ENCODE data around the gene SNX18.

Gene SNX18

DNA sequence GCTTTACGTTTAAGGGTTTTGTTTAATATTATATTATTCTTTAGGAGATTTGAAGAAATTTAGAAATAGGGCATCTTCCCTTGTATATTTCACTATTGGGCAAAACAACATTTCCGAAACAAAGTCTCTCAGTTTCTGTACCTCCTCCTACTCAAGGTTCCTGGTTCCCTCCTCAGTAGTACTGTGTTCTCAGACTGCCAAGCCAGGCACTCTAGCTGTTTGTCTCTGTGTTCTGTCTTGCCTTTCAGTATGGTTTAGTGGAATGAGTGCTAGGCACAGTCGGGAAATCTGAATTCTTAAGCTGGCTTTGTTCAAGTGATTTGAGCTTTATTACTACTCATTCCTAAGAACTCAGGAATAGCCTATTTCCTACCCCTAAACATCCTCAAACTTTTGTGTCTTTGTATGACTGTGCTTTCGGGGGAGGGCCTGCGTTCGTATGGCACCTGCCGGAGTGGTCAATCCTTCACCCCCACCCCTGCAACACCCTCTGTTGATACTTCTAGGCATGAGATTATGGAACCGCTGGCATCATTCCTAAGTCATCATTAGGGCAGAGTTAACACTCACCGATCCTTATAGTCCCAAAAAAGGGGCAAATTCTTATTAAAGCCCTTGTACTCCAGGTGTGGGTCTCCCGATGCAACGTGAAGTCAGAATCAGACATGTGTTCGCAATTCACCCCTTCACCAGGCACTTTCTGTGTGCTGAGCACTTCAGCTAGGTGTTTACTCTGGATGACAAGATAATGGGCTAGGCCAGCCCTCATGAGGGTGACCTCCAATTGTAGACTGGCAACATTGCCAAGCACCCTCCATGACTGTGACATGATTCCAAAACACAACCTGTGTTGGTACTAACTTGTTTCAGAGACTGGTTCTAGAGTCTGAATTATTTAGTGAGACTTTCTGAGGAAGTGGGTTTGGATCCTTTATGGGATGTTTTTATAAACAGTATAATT is 24.5 kb downstream of the SNX18 start:
- DNase-seq (ENCODE audit: low spot score), result no peak

GRCh38 chr5:54544044-54544443 is 26.5 kb downstream of the SNX18 start:
- no peak for DNase-seq (ENCODE audit: low spot score)

DNA sequence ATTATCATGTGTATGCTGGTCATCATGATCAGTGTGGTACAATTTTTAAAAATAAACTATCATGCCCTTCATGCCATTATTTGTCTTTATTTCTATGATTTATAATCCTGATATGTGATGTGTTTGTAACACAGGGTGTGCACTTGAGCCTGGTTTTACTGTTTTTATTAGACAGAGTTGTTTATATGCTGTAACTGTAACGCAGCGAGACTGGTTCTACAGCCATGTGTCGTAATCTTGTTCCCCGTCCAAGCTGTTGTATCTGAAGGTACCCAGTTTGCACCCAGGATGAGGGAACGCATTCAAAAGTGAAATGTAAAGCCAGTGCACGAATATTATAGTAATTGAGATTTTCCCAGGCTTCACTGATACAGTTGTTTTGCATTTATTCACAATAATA is 28.2 kb downstream of the SNX18 start:
- no peak for DNase-seq (ENCODE audit: low spot score)

DNA sequence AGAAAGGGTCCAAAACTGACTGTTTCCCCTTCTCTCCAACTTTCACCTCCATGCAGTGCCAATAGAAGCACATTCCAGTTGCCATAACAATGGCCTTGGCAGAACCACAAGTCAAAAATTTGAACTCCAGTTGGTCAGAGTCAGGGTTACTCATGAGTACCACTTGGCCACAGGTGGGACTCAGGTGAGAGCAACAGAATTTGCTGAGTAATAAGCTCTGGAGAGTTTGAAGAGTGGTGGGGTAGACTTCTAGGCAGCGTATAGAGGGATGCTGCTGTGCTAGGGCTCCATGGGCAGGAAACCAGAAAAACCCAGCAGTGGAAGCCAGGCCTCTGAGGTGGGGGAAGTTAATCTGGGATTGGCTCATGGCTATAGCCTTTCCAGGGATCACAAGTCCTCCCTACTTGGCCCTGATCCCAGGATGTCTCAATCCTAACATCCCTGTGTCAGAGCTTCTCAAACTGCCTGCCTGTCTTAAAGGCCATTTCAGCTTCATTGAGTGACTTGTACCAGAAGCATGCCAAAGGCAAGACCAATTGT is 30.2 kb downstream of the SNX18 start:
- no peak for DNase-seq (ENCODE audit: low spot score)

DNA sequence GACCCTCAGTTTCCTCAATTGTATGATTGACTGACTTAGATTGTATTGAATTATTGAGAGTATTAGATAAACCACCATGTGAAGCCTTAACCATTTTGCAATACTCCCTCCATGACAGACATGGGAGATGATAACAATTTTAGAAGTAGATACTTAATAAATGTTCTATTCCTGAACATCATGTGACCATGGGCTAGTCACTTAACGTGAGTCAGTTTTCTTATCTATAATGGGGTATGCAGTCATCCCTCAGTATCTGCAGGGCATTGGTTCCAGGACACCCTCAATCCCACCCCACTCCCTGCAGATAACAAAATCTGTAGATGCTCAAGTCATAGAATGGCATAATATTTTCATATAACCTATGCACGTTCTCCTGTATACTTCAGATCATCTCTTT is 31.0 kb downstream of the SNX18 start:
- no peak for DNase-seq (ENCODE audit: low spot score)

DNA sequence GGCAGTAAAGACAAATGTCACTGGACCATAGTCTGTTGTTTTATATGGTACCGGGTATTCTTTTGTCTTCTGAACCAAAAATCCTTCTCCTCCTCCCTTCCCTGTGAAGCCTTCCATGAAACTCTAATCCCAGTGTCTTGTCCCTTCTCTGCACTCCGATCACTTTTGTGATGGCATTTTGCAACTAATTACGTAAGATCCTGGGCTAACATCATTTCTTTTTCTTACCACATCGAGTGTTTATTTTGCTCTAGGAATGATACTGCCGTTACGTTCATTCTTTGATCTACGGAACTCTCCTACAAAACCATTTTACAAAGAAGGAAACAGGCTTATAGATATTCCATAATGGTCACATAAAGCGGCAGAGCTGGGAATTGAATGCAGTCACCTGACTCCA is 33.7 kb downstream of the SNX18 start:
- DNase-seq (ENCODE audit: low spot score), result no peak

- no peak for DNase-seq (ENCODE audit: low spot score)
Measured at GRCh38 chr5:54551926-54552325, 34.4 kb downstream of the SNX18 start.

- no peak for DNase-seq (ENCODE audit: low spot score)
Measured at GRCh38 chr5:54552446-54552845, 34.9 kb downstream of the SNX18 start.

DNA sequence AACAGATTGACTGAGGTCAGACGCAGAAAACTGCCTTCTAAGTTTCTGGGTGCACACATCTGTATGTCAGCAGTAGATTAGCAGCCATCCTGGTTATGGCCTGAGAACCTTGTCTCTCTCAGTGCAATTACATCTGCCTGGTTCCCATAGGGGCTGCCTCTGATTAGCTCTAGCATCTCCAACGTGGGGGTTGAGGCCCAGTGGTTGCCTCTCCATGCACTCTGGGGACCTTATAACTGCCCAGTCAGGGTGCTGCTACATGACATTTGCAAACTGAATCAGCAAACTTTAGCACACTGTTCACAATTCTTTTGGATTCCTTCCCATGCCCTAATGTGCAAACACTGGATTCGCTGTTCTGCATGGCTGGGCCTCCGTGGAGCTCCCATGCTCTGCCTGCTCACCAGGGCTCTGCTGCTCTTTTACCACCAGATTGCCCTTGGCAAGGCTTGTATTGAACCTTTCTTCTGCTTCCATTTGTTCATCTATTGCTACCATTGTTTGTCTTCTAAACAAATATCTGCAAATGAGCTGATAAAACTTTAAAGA is 36.2 kb downstream of the SNX18 start:
- DNase-seq (ENCODE audit: low spot score), result no peak

DNA sequence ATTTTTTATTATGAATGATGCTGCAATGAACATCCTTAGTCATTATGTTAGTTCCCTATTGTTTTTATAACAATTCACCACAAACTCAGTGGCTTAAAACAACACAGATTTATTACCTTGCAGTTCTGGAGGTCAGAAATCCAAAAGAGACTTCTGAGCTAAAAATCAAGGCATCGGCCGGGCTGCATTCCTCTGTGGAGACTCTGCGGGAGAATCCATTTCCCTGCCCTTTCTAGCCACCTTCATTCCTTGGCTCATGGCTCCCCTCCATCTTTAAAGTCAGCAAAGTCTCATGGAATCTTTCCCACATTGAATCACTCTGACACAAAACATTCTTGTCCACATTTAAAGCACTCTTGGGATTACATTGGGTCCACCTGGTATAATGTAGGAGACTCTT is 38.6 kb downstream of the SNX18 start:
- no peak for DNase-seq (ENCODE audit: low spot score)

DNA sequence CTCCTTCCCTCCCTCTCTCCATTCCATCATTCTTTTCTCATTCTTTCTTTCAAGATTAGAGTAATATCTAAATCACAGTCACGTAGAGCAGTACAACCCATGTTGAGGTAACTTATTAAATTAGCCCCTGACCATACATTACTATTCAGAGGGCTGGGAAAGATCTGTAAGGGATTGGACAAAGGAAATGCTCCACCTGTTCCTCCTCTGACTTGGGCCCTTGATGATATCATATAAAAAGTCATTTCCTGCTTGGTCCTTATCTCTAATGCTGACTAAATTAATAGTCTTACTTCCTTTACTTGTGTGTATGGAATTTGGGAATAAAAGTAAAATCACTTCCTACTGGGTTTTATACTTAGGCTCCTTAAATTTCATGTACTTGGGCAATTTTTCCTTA is 40.8 kb downstream of the SNX18 start:
- no peak for DNase-seq (ENCODE audit: low spot score)

GRCh38 chr5:54561651-54562050 is 44.1 kb downstream of the SNX18 start:
- no peak for DNase-seq (ENCODE audit: low spot score)

DNA sequence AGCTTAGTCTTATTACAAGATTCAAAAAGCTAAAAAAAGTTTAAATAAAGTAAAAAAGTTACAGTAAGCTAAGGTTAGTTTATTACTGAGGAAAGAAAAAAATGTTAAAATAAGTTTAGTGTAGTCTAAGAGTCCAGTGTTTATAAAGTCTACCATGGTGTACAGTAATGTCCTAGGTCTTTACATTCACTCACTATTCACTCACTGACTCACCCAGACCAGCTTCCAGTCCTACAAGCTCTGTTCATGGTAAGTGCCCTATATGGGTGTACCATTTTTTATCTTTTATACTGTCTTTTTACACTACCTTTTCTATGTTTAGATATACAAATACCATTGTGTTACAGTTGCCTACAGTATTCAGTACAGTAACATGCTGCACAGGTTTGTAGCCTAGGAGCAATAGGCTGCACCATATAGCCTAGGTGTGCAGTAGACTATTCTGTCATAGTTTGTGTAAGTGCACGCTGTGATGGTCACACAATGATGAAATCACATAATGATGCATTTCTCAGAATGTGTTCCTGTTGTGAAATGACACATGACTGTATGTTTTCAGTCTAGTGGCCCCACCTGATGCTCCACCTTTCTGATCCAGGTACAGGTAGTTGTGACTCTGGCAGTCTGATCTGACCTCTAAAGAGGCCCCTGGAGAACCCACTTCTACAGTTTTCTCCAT is 45.7 kb downstream of the SNX18 start:
- DNase-seq (ENCODE audit: low spot score), result no peak

- DNase-seq (ENCODE audit: low spot score), result no peak
Measured at GRCh38 chr5:54567996-54568395, 50.4 kb downstream of the SNX18 start.

DNA sequence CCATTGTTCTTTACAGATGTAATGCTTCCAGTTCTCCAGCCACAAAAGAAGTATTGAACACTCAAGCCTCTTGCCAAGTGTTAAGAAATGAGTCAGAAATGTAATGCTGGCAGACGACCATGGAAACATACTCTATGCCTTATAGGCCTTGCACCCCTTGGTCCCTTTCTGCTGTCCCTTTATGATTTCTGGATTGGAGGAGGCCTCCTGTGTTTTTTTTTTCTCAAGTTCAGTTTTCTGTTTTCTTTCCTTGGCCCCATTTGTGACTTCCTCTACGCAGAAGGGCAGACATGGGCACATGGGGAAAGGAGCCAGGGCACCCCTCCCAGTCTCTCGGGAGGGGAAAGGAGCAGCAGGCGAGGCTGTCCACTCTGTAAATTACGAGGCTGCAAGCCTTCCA is 53.4 kb downstream of the SNX18 start:
- no peak for DNase-seq (ENCODE audit: low spot score)

- no peak for DNase-seq (ENCODE audit: low spot score)
Measured at GRCh38 chr5:54571462-54571861, 53.9 kb downstream of the SNX18 start.

- DNase-seq (ENCODE audit: low spot score), result no peak
Measured at GRCh38 chr5:54573812-54574489, 56.4 kb downstream of the SNX18 start.

DNA sequence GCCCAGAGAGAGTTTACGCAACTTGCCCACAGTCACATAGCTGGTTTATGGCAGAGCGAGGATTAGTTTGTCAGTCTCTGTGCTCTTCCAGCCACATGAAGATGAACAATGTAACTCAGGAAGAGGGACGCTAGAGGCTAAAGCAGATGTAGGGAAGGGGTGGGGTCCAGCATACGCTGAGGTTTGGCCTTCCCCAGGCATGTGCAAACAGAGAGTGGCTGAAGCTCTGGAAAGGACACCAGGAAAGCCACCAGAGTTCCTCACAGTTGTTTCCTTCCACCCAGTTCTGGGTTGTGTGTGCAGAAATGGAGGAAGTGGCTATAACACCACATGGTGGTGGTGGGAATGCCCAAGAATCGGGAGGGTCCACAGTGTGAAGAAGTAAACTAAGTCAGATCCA is 60.0 kb downstream of the SNX18 start:
- DNase-seq (ENCODE audit: low spot score), result no peak

- DNase-seq (ENCODE audit: low spot score), result no peak
Measured at GRCh38 chr5:54577937-54578653, 60.5 kb downstream of the SNX18 start.

DNA sequence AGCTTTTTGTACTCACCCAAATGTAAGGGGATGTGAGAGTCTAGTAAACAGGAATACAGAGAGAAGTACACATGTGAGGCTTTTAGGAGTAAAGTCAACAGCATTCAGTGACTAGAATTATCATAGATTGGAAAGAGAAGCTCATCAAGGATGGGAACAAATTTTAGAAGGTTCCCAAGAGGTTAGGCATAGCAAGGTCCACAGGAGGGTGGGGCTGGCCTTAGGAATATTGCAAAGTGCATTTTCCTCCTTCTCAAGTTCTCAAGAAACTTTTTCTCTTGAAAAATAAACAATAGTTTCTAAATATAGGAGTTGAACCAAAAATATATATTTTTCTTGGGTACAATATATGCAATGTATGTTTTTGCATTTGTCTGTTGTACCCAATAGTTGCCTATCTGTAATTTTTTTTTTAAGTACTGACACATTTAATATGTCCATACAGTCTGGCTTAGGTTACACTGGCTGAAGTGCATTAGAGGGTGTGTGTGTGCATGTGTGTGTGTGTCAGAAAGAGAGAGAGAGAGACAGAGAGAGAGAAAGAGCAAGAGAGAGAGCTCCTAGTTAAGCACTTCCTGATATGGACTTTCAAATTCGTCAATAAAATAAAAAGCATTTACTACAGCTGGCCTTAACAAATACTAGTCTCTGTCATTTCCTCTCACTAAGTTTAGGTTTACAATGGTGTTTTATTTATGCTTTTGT is 62.2 kb downstream of the SNX18 start:
- DNase-seq (ENCODE audit: low spot score), result no peak
